Measurements from ENCODE around the gene ACY1.
A peak's percentile ranks its signal among the peaks of the same experiment; 100 is the strongest.

ACY1 gene

DNA sequence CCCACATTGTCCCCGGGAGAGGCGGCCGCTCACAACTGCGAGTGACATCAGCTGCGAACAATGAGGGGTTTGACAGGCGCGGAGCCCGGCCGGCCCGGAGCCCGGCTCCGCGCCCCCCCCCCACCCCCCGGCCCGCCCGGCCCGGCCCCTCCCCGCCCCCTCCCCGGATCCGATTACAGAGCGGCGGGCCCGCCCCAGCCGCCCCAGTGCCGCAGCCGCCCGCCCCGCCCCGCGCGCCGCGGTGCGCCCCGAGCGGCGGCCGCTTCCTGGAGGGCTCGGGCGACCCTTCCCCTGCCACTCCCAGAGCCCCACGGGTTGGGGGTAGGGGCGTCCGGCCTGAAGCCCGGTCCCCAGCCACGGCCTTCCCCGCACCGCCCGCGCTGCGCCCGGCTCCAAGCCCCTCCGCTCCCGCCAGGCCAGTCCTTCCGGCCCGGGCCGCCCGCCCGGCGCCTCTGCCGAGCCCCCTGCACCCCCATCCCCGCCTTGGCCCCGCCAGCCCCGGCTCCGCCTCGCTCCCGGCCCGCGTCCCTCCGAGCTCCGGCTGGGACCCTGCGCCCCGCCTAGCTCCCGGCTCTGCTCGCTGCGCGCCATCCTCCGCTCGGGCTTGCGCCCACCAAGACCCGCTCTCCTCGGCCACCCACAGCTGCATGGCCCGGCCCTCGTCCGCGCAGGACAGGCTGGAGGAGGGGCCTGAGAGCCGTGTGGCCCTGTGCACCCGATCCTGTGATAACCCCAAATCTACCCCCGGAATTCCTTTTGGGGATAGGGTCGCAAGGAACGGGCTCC, 15.8 kb upstream of the ACY1 start, which contains the start of gene PCBP4:
PCBP4 (minus strand) TSS at position 71 of the 786 bp plus-strand sequence. CDS start 6,214 bp downstream, outside the sequence.
- H3K27me3 Mint-ChIP-seq, result no peaks in the 10 kb centered on the region
- peaks cover 50% of the 10 kb centered on the region for H3K4me1 Mint-ChIP-seq
- H3K4me3 Mint-ChIP-seq, result peak within 1 kb of the TSS; percentile 95
- peak within 1 kb of the TSS; percentile 88 for H3K27ac Mint-ChIP-seq
- H3K36me3 Mint-ChIP-seq, result no peaks in the 10 kb centered on the region
- ATAC-seq, result peak; percentile 67
- no peaks in the 10 kb centered on the region for H3K9me3 Mint-ChIP-seq

DNA sequence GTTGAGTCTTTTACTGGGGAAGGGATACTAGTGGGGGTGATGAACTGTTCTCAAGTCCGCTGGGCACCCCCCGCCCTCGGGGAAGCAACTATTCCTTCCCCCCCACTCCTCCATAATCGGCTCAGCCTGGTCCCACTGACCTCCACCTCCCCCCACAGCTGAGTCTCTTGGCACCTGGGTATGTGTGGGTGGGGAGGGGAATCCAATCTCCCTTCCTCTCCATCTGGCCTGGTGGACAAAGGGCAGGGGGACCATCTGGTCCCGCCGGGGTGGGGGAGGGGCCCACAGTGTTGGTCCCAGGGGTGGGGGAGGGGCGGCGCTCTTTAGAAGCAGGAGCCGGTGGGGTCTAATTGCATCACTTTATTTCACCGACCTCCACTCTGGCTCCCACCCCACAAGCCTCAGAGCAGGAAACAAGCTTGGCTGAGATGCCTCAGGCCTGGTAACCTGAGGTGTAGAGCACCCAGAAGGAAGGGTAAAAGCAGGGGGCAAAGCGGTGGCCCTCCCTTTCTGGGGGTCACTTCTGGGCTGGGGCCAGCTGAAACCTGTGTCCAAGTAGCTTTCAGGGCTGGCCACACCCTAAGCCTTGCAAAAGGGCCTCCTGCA, 15.1 kb upstream of the ACY1 start:
- Mint-ChIP-seq H3K9me3 (no peaks in the 10 kb centered on the region), H3K36me3 (no peaks in the 10 kb centered on the region), H3K27me3 (no peaks in the 10 kb centered on the region), H3K27ac (peak overlapping the region; percentile 88), H3K4me3 (peak overlapping the region; percentile 95), H3K4me1 (peaks cover 50% of the 10 kb centered on the region)
- ATAC-seq, result no peak

DNA sequence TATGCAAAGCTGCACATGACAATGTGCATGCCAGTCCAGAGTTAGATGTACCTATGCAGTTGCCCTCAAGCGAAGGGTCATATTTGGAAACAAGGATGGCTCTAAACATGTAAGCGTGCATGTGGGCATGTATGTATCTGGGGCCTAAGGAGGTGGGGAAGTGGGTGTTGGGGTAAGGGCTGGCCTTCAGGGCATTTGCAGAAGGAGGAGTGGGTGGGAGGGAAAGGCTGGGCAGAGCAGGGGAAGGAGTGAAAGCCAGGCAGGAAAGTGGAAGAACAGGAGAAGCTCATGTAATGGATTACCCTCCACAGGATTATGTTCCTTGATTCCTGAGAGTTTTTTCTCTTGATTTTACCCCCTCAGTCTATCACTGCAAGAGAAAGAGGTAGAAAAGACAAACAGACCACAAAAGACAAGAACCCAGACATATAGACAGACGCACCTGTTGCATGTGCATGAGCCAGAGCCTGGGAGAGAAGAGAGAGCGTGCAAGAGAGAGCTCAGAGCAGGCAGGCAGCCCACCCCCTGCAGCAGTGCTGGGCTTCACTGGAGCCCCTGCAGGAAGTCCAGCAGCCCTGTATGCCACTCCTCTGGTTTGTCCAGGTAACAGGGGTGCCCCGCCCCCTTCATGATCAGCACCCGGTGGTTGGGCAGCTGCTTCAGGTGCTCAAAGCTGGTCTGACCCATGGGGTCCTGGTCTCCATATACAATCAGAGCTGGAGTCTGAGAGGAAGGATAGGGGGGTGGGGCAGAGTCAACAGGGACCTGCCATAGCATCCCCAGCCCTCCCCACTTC, 14.3 kb upstream of the ACY1 start:
- no peak for ATAC-seq
- Mint-ChIP-seq H3K4me1 (peaks cover 54% of the 10 kb centered on the region), H3K9me3 (no peaks in the 10 kb centered on the region)

DNA sequence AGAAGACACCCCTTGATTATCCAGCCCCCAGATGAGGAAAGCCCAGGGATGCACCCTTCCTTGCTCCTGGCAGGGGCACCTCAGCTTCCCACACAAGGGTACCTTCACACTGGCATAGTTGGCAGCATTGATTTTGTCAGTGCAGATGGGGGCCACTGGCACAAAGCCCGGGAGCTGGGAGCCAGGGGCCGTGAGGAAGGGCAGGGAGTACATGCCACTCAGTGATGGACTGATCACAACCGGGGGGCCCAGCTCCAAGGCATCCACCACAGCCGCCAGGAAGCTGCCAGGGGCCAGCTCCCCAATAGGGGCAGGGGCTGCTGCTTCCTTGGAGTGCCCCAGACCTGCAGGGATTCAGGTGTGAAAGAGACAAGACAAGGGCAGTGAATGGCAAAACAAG, 13.5 kb upstream of the ACY1 start:
- ATAC-seq, result no peak
- H3K36me3 Mint-ChIP-seq, result no peaks in the 10 kb centered on the region
- no peaks in the 10 kb centered on the region for H3K9me3 Mint-ChIP-seq
- H3K4me1 Mint-ChIP-seq, result peaks cover 58% of the 10 kb centered on the region
- H3K4me3 Mint-ChIP-seq, result no peak overlapping the region
- H3K27me3 Mint-ChIP-seq, result no peaks in the 10 kb centered on the region
- no peak overlapping the region for H3K27ac Mint-ChIP-seq

More for the DNA sequence above, 14.3 kb upstream of the ACY1 start:
- Mint-ChIP-seq H3K4me3 (no peak overlapping the region), H3K27me3 (no peaks in the 10 kb centered on the region), H3K36me3 (no peaks in the 10 kb centered on the region), H3K27ac (no peak overlapping the region)

DNA sequence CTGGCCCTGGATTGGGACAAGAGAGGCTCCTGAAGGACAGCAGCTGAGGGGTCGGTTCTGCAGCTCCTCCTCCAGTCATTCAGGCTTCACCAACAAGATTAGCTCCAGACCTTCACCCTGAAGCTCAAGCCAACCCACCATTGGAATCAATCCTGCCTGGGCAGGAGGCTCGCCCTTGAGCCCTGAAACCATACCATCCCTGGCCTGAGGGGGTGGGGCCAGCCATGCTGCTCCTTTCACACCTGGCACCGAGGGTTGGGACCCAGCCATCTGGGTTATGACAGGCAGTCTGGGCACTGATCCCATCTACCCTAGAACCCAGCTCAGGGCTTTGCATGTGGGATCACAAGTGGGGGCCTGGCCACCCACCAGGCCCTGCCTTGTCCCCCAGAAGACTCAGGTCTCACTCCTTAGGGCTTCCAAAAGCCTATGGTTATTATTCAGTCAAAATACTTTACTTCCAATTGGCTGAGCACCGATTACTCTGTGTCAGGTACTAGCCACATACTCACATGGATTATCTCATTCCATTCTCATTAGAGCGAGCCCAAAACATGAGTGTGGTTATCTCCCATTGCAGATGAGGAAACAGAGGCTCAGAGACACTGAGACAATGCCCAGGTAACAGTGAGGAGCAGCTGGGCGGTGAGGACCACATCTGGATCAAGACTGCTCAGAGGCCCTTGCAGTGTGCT, 12.6 kb upstream of the ACY1 start:
- Mint-ChIP-seq H3K9me3 (no peaks in the 10 kb centered on the region), H3K4me1 (peaks cover 60% of the 10 kb centered on the region), H3K27me3 (no peaks in the 10 kb centered on the region), H3K4me3 (no peak overlapping the region), H3K27ac (no peak overlapping the region), H3K36me3 (no peaks in the 10 kb centered on the region)
- ATAC-seq, result no peak

DNA sequence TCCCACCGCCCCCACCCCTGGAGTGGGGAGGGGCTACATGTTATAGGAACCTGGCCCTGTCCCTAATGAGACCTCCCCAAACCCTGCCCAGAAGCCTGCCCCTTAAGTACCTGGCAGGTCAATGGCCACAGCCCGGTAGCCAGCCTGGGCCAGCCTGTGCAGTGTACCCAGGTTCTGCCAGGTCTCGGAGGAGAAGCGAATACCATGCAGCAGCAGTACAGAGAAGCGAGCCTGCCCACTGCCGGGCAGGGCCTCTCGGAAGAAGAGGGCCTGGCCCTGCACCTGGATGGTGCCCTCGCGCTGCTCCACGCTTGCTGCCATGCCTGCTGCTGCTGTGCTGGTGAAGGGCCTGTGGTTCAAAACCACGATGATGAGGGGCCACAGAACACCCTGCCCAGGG, 12.0 kb upstream of the ACY1 start:
- H3K27me3 Mint-ChIP-seq, result no peaks in the 10 kb centered on the region
- no peaks in the 10 kb centered on the region for H3K36me3 Mint-ChIP-seq
- ATAC-seq, result no peak
- H3K4me1 Mint-ChIP-seq, result peaks cover 58% of the 10 kb centered on the region
- H3K27ac Mint-ChIP-seq, result no peak overlapping the region
- H3K4me3 Mint-ChIP-seq, result no peak overlapping the region
- no peaks in the 10 kb centered on the region for H3K9me3 Mint-ChIP-seq

DNA sequence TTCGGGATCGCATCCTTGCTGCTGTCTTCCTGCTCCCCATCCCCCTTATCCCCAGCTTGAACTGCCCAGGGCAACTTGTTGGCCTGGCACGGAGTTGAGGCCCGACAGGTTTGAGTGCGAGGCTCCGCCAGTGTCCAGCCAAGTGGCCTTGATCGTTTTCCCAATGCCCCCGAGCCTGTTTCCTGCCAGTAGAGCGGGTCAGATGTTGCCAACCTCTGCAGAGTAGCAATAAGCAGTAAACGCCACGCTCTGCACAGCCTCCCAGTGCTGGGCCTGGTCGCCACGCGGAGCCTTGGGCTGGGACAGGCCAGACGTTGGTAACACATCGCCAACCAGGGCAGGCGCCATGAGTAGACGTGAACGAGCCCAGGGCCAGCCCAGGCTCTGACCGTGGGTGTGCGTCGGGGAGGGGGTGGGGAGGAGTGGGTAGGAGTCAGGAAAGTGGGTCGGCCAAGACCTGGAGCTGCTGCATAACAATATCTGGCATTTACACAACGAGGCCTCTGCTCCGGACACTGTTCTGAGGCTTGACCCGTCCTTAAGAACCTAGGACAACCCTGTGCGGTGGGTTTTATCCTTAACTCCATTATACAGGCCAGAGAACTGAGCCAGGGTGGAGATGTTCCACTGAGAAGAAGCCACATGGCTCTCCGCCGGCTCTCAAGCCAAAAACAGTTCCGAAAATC, 8.9 kb upstream of the ACY1 start:
- Mint-ChIP-seq H3K4me1 (peaks cover 33% of the 10 kb centered on the region), H3K27ac (peak overlapping the region; percentile 94)

DNA sequence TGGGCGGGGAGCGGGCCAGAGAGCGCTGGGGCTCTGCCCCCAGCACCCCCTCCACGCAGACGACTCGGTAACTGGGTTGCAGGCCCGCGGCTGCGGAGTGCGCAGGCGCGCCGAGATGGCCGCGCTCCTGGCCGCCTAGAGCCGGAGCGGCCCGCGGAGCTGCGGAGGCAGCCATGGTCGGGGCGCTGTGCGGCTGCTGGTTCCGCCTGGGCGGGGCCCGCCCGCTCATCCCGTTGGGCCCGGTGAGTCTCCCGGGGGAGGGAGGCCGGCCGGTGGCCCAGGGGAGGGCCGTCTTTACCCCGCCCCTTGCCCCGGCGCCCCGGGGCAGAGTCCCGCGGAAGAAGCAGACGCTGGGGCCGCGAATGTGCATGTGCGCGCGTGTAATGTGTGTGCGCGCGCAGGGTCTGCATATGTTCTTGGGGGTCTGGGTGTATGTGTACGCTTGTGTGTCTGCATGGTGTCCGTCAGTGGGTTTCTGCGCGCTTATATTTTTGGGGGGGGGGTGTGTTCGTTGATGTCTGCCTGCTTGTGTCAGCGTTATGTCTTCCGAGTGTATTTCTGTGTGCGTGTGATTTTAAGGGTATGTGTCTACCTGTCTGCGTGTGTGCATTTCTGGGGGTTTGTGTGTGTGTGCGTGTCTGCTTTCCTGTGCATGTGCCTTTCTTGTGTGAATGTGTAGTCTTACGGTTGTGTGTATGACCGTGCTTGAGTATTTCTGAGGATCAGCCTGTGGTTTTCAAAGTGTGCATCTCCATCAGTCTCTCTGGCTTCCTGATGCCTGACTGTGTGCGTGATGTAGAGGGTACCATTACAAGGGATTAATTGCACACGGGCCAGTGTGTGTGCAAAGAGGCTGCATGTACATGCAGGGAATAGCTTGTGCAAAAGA, 8.1 kb upstream of the ACY1 start, which contains the start of gene ABHD14A:
ABHD14A (plus strand) TSS at position 102 of the 889 bp plus-strand sequence; CDS start at position 174, 72 bp downstream.
- peak within 1 kb of the TSS; percentile 94 for H3K27ac Mint-ChIP-seq
- H3K9me3 Mint-ChIP-seq, result no peaks in the 10 kb centered on the region
- H3K36me3 Mint-ChIP-seq, result no peaks in the 10 kb centered on the region
- peak; percentile 86 for ATAC-seq
- H3K4me3 Mint-ChIP-seq, result peak within 1 kb of the TSS; percentile 90
- H3K4me1 Mint-ChIP-seq, result peaks cover 33% of the 10 kb centered on the region
- no peaks in the 10 kb centered on the region for H3K27me3 Mint-ChIP-seq

More for the DNA sequence above, 8.9 kb upstream of the ACY1 start:
- Mint-ChIP-seq H3K9me3 (no peaks in the 10 kb centered on the region), H3K27me3 (no peaks in the 10 kb centered on the region), H3K4me3 (peak overlapping the region; percentile 90), H3K36me3 (no peaks in the 10 kb centered on the region)
- ATAC-seq, result peak; percentile 27

DNA sequence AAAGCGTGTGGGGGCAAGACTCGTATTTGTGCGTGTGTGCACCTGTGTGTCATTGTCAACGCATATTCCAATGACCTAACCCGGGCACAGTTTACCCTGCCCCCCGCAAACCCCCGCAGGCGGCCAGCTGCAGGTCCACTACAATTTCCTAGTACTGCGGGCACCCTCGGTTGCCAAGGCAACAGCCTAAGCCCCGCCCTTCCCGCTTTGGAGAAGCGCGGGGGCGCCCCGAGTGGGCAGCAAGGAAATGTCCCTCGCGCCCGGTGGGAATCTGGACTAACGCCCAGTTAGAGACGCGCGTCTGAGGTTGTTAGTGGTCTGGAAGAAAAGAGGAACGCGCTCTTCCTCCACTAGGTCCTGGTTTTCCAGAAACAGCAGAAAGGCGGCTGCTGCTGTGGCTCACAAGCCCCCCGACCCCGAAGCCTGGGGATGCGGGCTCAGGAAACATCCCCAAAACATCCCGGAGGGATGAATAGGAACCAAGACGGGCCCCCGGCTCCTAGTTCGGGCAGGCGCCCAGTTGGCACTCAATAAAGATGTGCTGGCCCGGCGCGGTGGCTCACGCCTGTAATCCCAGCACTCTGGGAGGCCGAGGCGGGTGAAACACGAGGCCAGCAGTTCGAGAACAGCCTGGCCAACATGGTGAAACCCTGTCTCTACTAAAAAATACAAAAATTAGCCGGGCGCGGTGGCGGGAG, 7.3 kb upstream of the ACY1 start:
- Mint-ChIP-seq H3K27me3 (no peaks in the 10 kb centered on the region), H3K4me1 (peaks cover 31% of the 10 kb centered on the region), H3K36me3 (no peaks in the 10 kb centered on the region), H3K9me3 (no peaks in the 10 kb centered on the region), H3K27ac (peak overlapping the region; percentile 94), H3K4me3 (peak overlapping the region; percentile 90)
- no peak for ATAC-seq

DNA sequence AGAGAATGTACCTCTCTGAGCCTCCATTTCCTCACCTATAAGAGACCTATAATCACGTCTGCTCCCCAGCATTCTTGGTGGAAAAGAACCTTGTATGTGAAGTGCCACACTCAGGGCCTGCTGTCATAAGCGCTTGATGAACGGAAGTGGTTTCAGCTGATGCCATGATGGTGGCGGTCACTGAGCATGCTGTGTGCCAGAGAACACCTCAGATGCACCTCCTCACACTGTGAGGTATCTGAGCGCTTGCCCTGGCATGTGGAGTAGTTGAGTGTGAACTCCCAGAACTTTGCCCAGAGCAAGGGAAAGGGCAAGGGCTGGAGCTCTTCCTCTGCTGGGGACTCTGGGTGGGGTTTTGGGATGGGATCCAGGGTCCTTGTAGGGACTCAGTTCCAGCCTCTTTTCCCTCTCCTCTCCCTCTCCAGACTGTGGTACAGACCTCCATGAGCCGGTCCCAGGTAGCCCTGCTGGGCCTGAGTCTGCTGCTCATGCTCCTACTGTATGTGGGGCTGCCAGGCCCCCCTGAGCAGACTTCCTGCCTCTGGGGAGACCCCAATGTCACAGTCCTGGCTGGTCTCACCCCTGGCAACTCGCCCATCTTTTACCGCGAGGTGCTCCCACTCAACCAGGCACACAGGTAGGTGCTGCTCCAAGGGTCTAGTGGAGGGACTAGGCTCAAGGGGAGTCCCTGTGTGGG, 5.7 kb upstream of the ACY1 start:
- H3K27ac Mint-ChIP-seq, result no peak overlapping the region
- no peak overlapping the region for H3K4me3 Mint-ChIP-seq

DNA sequence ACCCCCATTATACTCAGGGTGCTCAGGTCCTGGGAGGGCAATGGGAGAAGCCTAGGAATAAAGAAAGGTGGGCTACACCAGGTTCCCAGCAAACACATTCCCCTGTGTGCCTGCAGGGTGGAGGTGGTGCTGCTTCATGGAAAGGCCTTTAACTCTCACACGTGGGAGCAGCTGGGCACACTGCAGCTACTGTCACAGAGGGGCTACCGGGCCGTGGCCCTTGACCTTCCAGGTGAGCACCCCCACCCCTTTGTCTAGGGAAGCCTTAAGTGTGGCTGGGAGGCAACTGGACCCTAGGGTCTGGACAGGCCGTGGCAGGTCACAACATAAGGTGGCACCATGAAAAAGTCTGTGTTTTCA, 5.2 kb upstream of the ACY1 start:
- Mint-ChIP-seq H3K4me1 (peaks cover 42% of the 10 kb centered on the region), H3K27me3 (no peaks in the 10 kb centered on the region), H3K9me3 (no peaks in the 10 kb centered on the region), H3K4me3 (no peak overlapping the region), H3K36me3 (no peaks in the 10 kb centered on the region), H3K27ac (no peak overlapping the region)
- ATAC-seq, result no peak

More for the DNA sequence above, 5.7 kb upstream of the ACY1 start:
- ATAC-seq, result no peak
- Mint-ChIP-seq H3K36me3 (no peaks in the 10 kb centered on the region), H3K4me1 (peaks cover 36% of the 10 kb centered on the region), H3K9me3 (no peaks in the 10 kb centered on the region), H3K27me3 (no peaks in the 10 kb centered on the region)

DNA sequence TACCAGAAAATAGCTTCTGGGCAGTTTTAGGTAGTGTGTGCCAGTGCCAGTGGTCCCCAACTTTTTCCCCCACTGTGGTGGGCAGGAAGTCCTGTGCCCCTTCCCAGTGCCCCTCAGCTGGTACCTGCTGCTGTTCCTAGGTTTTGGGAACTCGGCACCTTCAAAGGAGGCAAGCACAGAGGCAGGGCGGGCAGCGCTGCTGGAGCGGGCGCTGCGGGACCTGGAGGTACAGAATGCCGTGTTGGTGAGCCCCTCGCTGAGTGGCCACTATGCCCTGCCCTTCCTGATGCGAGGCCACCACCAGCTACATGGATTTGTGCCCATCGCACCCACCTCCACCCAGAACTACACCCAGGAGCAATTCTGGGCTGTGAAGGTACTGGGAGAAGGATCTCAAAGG, 3.1 kb upstream of the ACY1 start:
- Mint-ChIP-seq H3K36me3 (no peaks in the 10 kb centered on the region), H3K4me1 (peaks cover 50% of the 10 kb centered on the region), H3K27me3 (no peaks in the 10 kb centered on the region), H3K9me3 (no peaks in the 10 kb centered on the region), H3K27ac (no peak overlapping the region), H3K4me3 (no peak overlapping the region)
- ATAC-seq, result no peak

DNA sequence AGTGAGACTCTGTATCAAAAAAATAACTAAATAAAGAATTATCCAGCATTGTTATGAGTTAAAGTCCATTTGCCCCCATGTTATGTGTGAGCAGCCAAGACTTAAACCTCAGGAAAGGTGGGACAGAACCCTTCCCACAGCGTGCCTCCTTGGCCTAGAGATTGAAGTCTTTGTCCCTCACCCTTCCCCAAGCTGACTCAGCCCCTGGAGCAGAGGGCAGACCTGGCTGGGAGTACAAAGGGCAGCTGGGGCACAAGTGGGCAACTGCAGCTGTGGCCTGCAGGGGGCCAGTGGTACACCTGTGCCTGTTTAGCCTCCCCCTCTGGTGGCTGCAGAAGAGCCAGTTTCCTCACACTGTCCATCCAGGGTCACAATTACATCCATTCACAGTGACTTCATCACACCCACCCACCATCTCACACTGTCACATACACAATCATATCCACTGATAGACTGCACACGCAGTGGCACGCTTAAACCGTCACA, 940 bp upstream of the ACY1 start:
- peak overlapping the region; percentile 92 for H3K4me3 Mint-ChIP-seq
- peak overlapping the region; percentile 95 for H3K27ac Mint-ChIP-seq
- no peaks in the 10 kb centered on the region for H3K9me3 Mint-ChIP-seq
- H3K4me1 Mint-ChIP-seq, result peaks cover 41% of the 10 kb centered on the region
- ATAC-seq, result peak; percentile 68
- H3K27me3 Mint-ChIP-seq, result no peaks in the 10 kb centered on the region
- no peaks in the 10 kb centered on the region for H3K36me3 Mint-ChIP-seq
